ENCODE results near the gene CSGALNACT2. TPM values are rescaled to one million over a fixed set of nuclear protein-coding genes. Genes with fewer than 3 reads are reported as not detected.

The CSGALNACT2 gene
- total RNA-seq, 1 experiment from 2014 or later: 3.6 TPM

DNA sequence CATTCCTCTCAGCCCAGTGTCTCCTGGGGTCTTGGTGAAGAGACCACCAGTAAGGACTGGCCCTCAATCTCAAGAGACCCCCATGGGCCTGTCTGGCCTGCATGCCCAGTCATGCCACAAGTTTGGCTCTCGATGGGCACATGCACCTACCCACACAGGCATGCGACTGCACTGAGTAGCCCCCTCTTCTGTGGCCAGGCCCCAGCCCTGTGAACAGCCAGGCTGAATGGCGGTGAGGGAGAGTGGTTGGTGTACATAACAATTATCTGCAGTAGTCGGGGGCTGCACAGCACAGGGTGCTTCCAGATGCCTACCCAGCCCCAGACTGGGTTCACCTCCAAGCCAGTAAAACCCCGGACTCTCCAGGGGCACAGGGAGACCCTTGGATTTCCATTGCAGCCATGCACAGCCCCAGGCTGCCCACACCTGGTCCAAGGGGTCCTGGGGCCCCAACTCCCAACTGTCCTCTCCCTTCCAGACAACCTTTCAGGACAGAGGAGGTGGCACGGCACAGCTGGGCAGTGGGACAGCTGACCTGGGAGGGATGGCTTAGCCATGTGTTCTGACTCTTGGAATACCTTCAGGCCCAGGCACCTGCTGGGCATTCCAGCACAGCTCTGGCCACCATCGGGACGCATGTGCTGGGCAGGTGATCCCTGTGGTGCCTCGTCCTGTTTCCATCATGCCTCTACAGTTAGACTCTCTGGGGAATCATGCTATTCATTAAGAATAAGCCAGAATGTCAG lies 21.0 kb upstream of the CSGALNACT2 start:
- ChIA-PET POLR2A (ENCODE audit: unreplicated experiment) (no interaction called here), CTCF (no interaction called here)
- Histone ChIP-seq H3K36me3 (ENCODE audit: low read depth, low read length) (no peaks in the 10 kb centered on the region), H3K27me3 (ENCODE audit: low read length) (no peaks in the 10 kb centered on the region), H3K27ac (ENCODE audit: low read length) (no peak overlapping the region), H2AFZ (ENCODE audit: low read length) (no peak overlapping the region), H3K4me1 (ENCODE audit: insufficient read depth, low read length) (no peaks in the 10 kb centered on the region), H3K9me2 (replicated peaks; ENCODE audit: low read length) (no peaks in the 10 kb centered on the region), H3K79me2 (ENCODE audit: low read length) (no peaks in the 10 kb centered on the region), H4K20me1 (ENCODE audit: low read length) (no peaks in the 10 kb centered on the region), H3K9me3 (ENCODE audit: low read length) (no peaks in the 10 kb centered on the region), H3K4me2 (ENCODE audit: low read length) (no peak overlapping the region), H3K4me3 (ENCODE audit: low read length) (no peak overlapping the region), H3F3A (ENCODE audit: low read length, unreplicated experiment) (no peaks in the 10 kb centered on the region), H3K9ac (ENCODE audit: low read length) (no peak overlapping the region)
- TF ChIP-seq EZH2 (IDR thresholded peaks at IDR 0.05; ENCODE audit: low read length, unreplicated experiment) (no peak), EZH2phosphoT487 (IDR thresholded peaks at IDR 0.05; ENCODE audit: borderline replicate concordance, low read length) (no peak)
- TF ChIP-seq, protein P1, sequence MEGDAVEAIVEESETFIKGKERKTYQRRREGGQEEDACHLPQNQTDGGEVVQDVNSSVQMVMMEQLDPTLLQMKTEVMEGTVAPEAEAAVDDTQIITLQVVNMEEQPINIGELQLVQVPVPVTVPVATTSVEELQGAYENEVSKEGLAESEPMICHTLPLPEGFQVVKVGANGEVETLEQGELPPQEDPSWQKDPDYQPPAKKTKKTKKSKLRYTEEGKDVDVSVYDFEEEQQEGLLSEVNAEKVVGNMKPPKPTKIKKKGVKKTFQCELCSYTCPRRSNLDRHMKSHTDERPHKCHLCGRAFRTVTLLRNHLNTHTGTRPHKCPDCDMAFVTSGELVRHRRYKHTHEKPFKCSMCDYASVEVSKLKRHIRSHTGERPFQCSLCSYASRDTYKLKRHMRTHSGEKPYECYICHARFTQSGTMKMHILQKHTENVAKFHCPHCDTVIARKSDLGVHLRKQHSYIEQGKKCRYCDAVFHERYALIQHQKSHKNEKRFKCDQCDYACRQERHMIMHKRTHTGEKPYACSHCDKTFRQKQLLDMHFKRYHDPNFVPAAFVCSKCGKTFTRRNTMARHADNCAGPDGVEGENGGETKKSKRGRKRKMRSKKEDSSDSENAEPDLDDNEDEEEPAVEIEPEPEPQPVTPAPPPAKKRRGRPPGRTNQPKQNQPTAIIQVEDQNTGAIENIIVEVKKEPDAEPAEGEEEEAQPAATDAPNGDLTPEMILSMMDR (conservative IDR thresholded peaks at IDR 0.05; ENCODE audit: low read depth, low read length): no peak
- no peak for DNase-seq
- intact Hi-C loops (cut with micrococcal nuclease): no loop called here
- ATAC-seq: no peak
- BruUV-seq (replicated peaks): no TSS peak

DNA sequence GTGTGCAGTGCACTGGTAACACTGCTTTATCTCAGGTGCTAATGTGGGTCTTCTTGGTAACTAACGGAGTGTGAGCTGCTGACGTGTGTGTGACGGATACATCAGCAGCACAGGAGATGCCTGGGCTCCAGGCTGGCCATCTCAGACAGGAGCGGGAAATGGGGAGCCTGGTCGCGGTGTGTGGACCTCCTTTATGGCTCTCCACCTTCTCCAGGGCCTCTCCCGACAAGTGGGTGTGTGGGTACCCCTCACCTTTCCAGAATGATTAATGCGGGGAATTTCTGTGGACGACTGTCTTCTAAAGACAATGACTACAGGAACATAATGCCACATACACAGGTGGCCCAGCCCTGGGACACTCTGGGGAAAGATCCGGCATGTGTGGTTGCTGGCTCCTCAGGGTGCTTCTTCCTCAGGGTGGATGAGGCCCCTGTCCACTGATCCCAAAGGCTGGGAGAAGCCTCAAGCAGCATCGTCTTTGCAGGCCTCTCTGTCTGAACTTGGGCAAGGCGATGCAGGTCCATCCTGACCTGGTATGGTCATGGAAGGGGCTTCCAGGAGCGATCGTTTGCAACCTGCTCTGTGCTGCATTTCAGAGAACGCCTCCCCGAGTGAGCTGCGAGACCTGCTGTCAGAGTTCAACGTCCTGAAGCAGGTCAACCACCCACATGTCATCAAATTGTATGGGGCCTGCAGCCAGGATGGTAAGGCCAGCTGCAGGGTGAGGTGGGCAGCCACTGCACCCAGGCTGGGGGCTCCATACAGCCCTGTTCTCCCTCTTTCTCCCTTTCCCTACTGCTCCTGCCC lies 20.3 kb upstream of the CSGALNACT2 start:
- Histone ChIP-seq H3K4me2 (ENCODE audit: low read length) (no peak overlapping the region), H3K9me2 (replicated peaks; ENCODE audit: low read length) (no peaks in the 10 kb centered on the region), H4K20me1 (ENCODE audit: low read length) (no peaks in the 10 kb centered on the region), H3K9ac (ENCODE audit: low read length) (no peak overlapping the region), H3K27ac (ENCODE audit: low read length) (no peak overlapping the region), H3K79me2 (ENCODE audit: low read length) (no peaks in the 10 kb centered on the region), H3F3A (ENCODE audit: low read length, unreplicated experiment) (no peaks in the 10 kb centered on the region), H3K36me3 (ENCODE audit: low read depth, low read length) (no peaks in the 10 kb centered on the region), H3K4me1 (ENCODE audit: insufficient read depth, low read length) (no peaks in the 10 kb centered on the region), H2AFZ (ENCODE audit: low read length) (no peak overlapping the region), H3K9me3 (ENCODE audit: low read length) (no peaks in the 10 kb centered on the region), H3K4me3 (ENCODE audit: low read length) (no peak overlapping the region), H3K27me3 (ENCODE audit: low read length) (no peaks in the 10 kb centered on the region)
- intact Hi-C loops (cut with micrococcal nuclease): no loop called here
- BruUV-seq (replicated peaks): no TSS peak
- TF ChIP-seq, protein P1 (conservative IDR thresholded peaks at IDR 0.05; ENCODE audit: low read depth, low read length): no peak
- ChIA-PET CTCF (no interaction called here), POLR2A (ENCODE audit: unreplicated experiment) (no interaction called here)
- ATAC-seq (no peak), DNase-seq (no peak)
